SK-N-SH (cell line): ENCODE results near the gene SELENOP. TPM values are rescaled to one million over a fixed set of nuclear protein-coding genes. Genes with fewer than 3 reads are reported as not detected.

Experiments
- CTCF ChIA-PET: fragments of 300-600, 350-600 bp; formaldehyde crosslinking; extraction: SDS; loops from one replicate; lab custom pipeline; 2021; lab: Yijun Ruan, JAX
- POLR2A ChIA-PET: fragments of 350-600 bp; sonication (Branson Sonifier 250); formaldehyde crosslinking; extraction: SDS; loops from one replicate; lab custom pipeline; 2020; ENCODE audit warnings: antibody characterized with exemption, inconsistent platforms; lab: Yijun Ruan, JAX
- DNase-seq: peaks from one replicate; pipeline ENCODE4 v3.0.0; 2012
- H2AFZ ChIP-seq: fragments of 200-600 bp; sonication (generic); 2 replicates; pipeline ENCODE4 v1.8.1; 2016; ENCODE audit warnings: antibody characterized with exemption, mild to moderate bottlenecking, low read depth
- H3F3A ChIP-seq: fragments of 200-600 bp; sonication (generic); replicated peaks from 2 replicates; pipeline ENCODE3; 2016; ENCODE audit warnings: antibody characterized with exemption, mild to moderate bottlenecking; ENCODE audit not compliant: insufficient read depth
- H3K27ac ChIP-seq, 2 experiments: fragments of 200-500 bp in 1 of 2; fragments of 200-600 bp in 1 of 2; sonication (Bioruptor generic) in 1 of 2; sonication (generic), shearing (Covaris generic) in 1 of 2; 2 replicates each; pipeline versions ENCODE4 v1.5.1 to v1.6.1; 2014 to 2016; ENCODE audit warnings: low read depth in 2 of 2, inconsistent platforms in 1 of 2, low read length in 1 of 2, mild to moderate bottlenecking in 1 of 2, mixed read lengths in 1 of 2
- H3K27me3 ChIP-seq: fragments of 200-600 bp; sonication (generic), shearing (Covaris generic); 2 replicates; pipeline ENCODE4 v1.6.1; 2016; ENCODE audit warnings: mixed run types; ENCODE audit not compliant: insufficient read depth
- H3K36me3 ChIP-seq, 2 experiments: fragments of 200-500 bp in 1 of 2; fragments of 200-600 bp in 1 of 2; sonication (Bioruptor generic) in 1 of 2; sonication (generic) in 1 of 2; replicated peaks in 1 of 2; 2 replicates each; pipeline versions ENCODE3 to v1.5.1; 2014 to 2016; ENCODE audit warnings: low read length in 1 of 2, mild to moderate bottlenecking in 1 of 2; ENCODE audit not compliant: insufficient read depth in 2 of 2, control insufficient read depth in 1 of 2
- H3K4me1 ChIP-seq, 2 experiments: fragments of 200-500 bp in 1 of 2; fragments of 200-600 bp in 1 of 2; sonication (Bioruptor generic) in 1 of 2; sonication (generic), shearing (Covaris generic) in 1 of 2; 2 replicates each; pipeline versions ENCODE4 v1.5.1 to v1.6.1; 2014 to 2016; ENCODE audit warnings: low read depth in 1 of 2, low read length in 1 of 2, mixed run types in 1 of 2; ENCODE audit not compliant: insufficient read depth in 2 of 2, control insufficient read depth in 1 of 2
- H3K4me2 ChIP-seq: fragments of 200-600 bp; sonication (generic), shearing (Covaris generic); 2 replicates; pipeline ENCODE4 v1.6.1; 2017; ENCODE audit warnings: mixed run types
- H3K4me3 ChIP-seq, 2 experiments: fragments of 200-500 bp in 1 of 2; fragments of 200-600 bp in 1 of 2; sonication (Bioruptor generic) in 1 of 2; sonication (generic), shearing (Covaris generic) in 1 of 2; 2 replicates each; pipeline versions ENCODE4 v1.5.1 to v1.8.1; 2014 to 2016; ENCODE audit warnings: low read depth in 2 of 2, inconsistent platforms in 1 of 2, low read length in 1 of 2, mild to moderate bottlenecking in 1 of 2, mixed read lengths in 1 of 2, moderate library complexity in 1 of 2
- H3K79me2 ChIP-seq: fragments of 200-600 bp; sonication (generic); 2 replicates; pipeline ENCODE4 v1.8.1; 2017; ENCODE audit warnings: mild to moderate bottlenecking; ENCODE audit not compliant: insufficient read depth
- H3K9ac ChIP-seq: fragments of 200-600 bp; sonication (generic); 2 replicates; pipeline ENCODE4 v1.6.1; 2017; ENCODE audit warnings: mixed run types
- H3K9me2 ChIP-seq: fragments of 200-600 bp; sonication (generic); 2 replicates; pipeline ENCODE4 v1.6.1; 2017; ENCODE audit warnings: mixed run types
- H3K9me3 ChIP-seq: fragments of 200-600 bp; sonication (generic); 2 replicates; pipeline ENCODE4 v1.6.1; 2017; ENCODE audit warnings: mixed run types, mild to moderate bottlenecking, moderate library complexity
- H4K20me1 ChIP-seq: fragments of 200-600 bp; sonication (generic); 2 replicates; pipeline ENCODE4 v1.6.1; 2017; ENCODE audit warnings: mild to moderate bottlenecking, mixed run types; ENCODE audit not compliant: insufficient read depth
- CHD2 ChIP-seq: fragments of 150-350 bp; IDR thresholded peaks from 2 replicates; pipeline ENCODE4 v1.6.1; 2018; ENCODE audit warnings: low read length; ENCODE audit not compliant: partially characterized antibody
- ELF1 ChIP-seq: IDR thresholded peaks from 2 replicates; pipeline ENCODE4 v1.4.0; 2012
- EP300 ChIP-seq, 2 experiments: IDR thresholded peaks; 2 replicates each; pipeline versions ENCODE4 v1.4.0 to v1.6.1; 2012; ENCODE audit warnings: borderline replicate concordance in 1 of 2, low read depth in 1 of 2, low read length in 1 of 2
- EZH2phosphoT487 ChIP-seq: fragments of 200-600 bp; sonication (generic); IDR thresholded peaks from 2 replicates; pipeline ENCODE4 v1.6.1; 2017; ENCODE audit warnings: low read depth, mixed run types, mild to moderate bottlenecking, antibody characterized with exemption, moderate library complexity, borderline replicate concordance
- FOSL2 ChIP-seq: IDR thresholded peaks from 2 replicates; pipeline ENCODE4 v1.4.0; 2012; ENCODE audit warnings: low read depth, mild to moderate bottlenecking, moderate library complexity, borderline replicate concordance
- FOXM1 ChIP-seq: IDR thresholded peaks from 2 replicates; pipeline ENCODE4 v1.4.0; 2012; ENCODE audit warnings: low read depth, mild to moderate bottlenecking
- GABPA ChIP-seq: IDR thresholded peaks from 2 replicates; pipeline ENCODE4 v1.4.0; 2012; ENCODE audit warnings: low read depth, mild to moderate bottlenecking
- JUND ChIP-seq: IDR thresholded peaks from 2 replicates; pipeline ENCODE4 v1.4.0; 2012
- MEF2A ChIP-seq: IDR thresholded peaks from 2 replicates; pipeline ENCODE4 v1.4.0; 2012; ENCODE audit warnings: low read depth, borderline replicate concordance
- MXI1 ChIP-seq: IDR thresholded peaks from 2 replicates; pipeline ENCODE4 v1.6.1; 2012; ENCODE audit warnings: mild to moderate bottlenecking, low read depth, low read length, improper control_type of control experiment
- NFIC ChIP-seq: IDR thresholded peaks from 2 replicates; pipeline ENCODE4 v1.4.0; 2012; ENCODE audit warnings: borderline replicate concordance
- RAD21 ChIP-seq: IDR thresholded peaks from 2 replicates; pipeline ENCODE4 v1.6.1; 2012; ENCODE audit warnings: mild to moderate bottlenecking, low read length
- RFX5 ChIP-seq: IDR thresholded peaks from 2 replicates; pipeline ENCODE4 v1.6.1; 2012; ENCODE audit warnings: mild to moderate bottlenecking, improper control_type of control experiment, low read length
- RXRA ChIP-seq: IDR thresholded peaks from 2 replicates; pipeline ENCODE4 v1.4.0; 2012; ENCODE audit warnings: low read depth, mild to moderate bottlenecking, borderline replicate concordance
- SIN3A ChIP-seq: IDR thresholded peaks from 2 replicates; pipeline ENCODE4 v1.6.1; 2012; ENCODE audit warnings: low read depth, mild to moderate bottlenecking, low read length, moderate library complexity, borderline replicate concordance
- SMC3 ChIP-seq: IDR thresholded peaks from 2 replicates; pipeline ENCODE4 v1.6.1; 2012; ENCODE audit warnings: low read depth, low read length, improper control_type of control experiment
- TAF1 ChIP-seq: IDR thresholded peaks from 2 replicates; pipeline ENCODE4 v1.6.1; 2012; ENCODE audit warnings: low read depth, mild to moderate bottlenecking, low read length, moderate library complexity, borderline replicate concordance
- TCF12 ChIP-seq: IDR thresholded peaks from 2 replicates; pipeline ENCODE4 v1.4.0; 2012
- WGBS: methylation state at CpG from one replicate; pipeline ENCODE4 v1.1.6; 2017; ENCODE audit warnings: low lambda C conversion rate; 5-methylcytosine and 5-hydroxymethylcytosine counted together
- polyA plus RNA-seq, 3 experiments: library from polyadenylated mRNA; depleted of rRNA; stranded (reverse); fragments of >200 nt; gene quantifications; 2 replicates each; pipeline ENCODE4 v1.2.3, GENCODE V29; 2012
- TF ChIP-seq, protein P1 (sequence below): IDR thresholded peaks from 2 replicates; pipeline ENCODE4; 2012
- TF ChIP-seq, protein P2 (sequence below): fragments of 150-350 bp; IDR thresholded peaks from 2 replicates; pipeline ENCODE4 v1.6.1; 2017; ENCODE audit warnings: antibody characterized with exemption, low read length, low read depth, borderline replicate concordance
- TF ChIP-seq, protein P3 (sequence below): fragments of 150-350 bp; IDR thresholded peaks from 2 replicates; pipeline ENCODE4 v1.6.1; 2016; ENCODE audit warnings: mild to moderate bottlenecking, low read depth, low read length
- TF ChIP-seq, protein P4 (sequence below): IDR thresholded peaks from 2 replicates; pipeline ENCODE4 v1.4.0; 2012; ENCODE audit warnings: low read depth, borderline replicate concordance

SELENOP gene
- polyA plus RNA-seq, 1 of the 3 experiments (the other 2 are of a cell fraction), result 0.08 TPM

DNA sequence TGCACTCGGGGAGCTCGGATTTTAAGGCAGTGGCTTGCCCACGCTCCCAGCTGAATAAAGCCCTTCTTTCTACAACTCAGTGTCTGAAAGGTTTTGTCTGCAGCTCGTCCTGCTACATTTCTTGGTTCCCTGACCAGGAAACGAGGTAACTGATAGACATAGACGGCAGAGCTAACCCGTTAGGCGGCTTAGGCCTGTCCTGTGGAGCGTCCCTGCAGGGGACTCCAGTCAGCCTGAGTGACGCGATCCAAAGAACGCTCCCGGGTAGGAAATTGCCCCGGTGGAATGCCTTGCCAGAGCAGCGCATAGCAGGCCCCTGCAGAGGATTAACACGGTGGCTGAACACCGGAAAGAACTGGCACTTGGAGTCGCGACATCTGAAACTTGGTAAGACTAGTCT lies 1.8 kb upstream of the SELENOP start:
- ChIA-PET POLR2A (no interaction called here), CTCF (no interaction called here)
- no peaks in the 10 kb centered on the region for H3K36me3 ChIP-seq
- H3K9me3 ChIP-seq, result no peaks in the 10 kb centered on the region
- H3K79me2 ChIP-seq, result no peaks in the 10 kb centered on the region
- WGBS, result 68% methylated on average over 19 of the region's 19 CpGs
- H2AFZ ChIP-seq, result no peak overlapping the region
- H3K9ac ChIP-seq, result no peak overlapping the region
- no peak overlapping the region for H3K4me2 ChIP-seq
- TF ChIP-seq GABPA (no peak), RFX5 (no peak), NFIC (no peak), TAF1 (no peak), FOXM1 (no peak), EP300 (IDR thresholded peaks at IDR 0.05; ENCODE audit: borderline replicate concordance in 1 of 2, low read depth in 1 of 2, low read length in 1 of 2) (no peak), FOSL2 (no peak), EZH2phosphoT487 (no peak), JUND (no peak), SMC3 (no peak), CHD2 (no peak), RXRA (no peak)
- TF ChIP-seq, protein P1, sequence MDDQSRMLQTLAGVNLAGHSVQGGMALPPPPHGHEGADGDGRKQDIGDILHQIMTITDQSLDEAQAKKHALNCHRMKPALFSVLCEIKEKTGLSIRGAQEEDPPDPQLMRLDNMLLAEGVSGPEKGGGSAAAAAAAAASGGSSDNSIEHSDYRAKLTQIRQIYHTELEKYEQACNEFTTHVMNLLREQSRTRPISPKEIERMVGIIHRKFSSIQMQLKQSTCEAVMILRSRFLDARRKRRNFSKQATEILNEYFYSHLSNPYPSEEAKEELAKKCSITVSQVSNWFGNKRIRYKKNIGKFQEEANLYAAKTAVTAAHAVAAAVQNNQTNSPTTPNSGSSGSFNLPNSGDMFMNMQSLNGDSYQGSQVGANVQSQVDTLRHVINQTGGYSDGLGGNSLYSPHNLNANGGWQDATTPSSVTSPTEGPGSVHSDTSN, result no peak
- TF ChIP-seq, protein P2, sequence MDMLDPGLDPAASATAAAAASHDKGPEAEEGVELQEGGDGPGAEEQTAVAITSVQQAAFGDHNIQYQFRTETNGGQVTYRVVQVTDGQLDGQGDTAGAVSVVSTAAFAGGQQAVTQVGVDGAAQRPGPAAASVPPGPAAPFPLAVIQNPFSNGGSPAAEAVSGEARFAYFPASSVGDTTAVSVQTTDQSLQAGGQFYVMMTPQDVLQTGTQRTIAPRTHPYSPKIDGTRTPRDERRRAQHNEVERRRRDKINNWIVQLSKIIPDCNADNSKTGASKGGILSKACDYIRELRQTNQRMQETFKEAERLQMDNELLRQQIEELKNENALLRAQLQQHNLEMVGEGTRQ, result no peak
- H3K27me3 ChIP-seq, result no peaks in the 10 kb centered on the region; the same call in none of the 2 replicates
- no peak overlapping the region for H3K27ac ChIP-seq
- DNase-seq, result no peak
- no peaks in the 10 kb centered on the region for H4K20me1 ChIP-seq
- H3K9me2 ChIP-seq, result no peaks in the 10 kb centered on the region
- no peak overlapping the region for H3K4me3 ChIP-seq
- H3F3A ChIP-seq, result no peaks in the 10 kb centered on the region
- no peaks in the 10 kb centered on the region for H3K4me1 ChIP-seq

DNA sequence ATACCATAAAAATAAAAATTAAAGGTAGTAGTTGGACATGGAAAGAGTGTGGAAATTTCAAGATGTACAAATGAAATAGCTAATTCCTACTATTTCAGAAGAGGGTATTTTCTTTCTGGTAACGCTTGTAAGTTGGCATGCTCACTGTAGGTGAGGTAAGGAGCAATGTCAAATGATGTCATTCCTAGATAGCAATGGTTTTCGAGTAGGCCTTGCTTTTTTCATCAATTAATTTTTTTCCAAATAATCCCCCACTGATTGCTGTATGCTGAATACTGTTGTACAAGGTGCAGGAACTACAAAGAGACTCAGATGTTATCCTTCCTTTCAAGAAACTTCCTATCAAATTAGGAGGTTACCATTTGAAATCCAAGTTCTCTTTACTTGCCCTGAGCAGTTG lies 928 bp upstream of the SELENOP start:
- H3K36me3 ChIP-seq, result no peaks in the 10 kb centered on the region
- TF ChIP-seq, protein P3, sequence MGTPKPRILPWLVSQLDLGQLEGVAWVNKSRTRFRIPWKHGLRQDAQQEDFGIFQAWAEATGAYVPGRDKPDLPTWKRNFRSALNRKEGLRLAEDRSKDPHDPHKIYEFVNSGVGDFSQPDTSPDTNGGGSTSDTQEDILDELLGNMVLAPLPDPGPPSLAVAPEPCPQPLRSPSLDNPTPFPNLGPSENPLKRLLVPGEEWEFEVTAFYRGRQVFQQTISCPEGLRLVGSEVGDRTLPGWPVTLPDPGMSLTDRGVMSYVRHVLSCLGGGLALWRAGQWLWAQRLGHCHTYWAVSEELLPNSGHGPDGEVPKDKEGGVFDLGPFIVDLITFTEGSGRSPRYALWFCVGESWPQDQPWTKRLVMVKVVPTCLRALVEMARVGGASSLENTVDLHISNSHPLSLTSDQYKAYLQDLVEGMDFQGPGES, result no peak
- TF ChIP-seq CHD2 (no peak), SMC3 (no peak), SIN3A (no peak), GABPA (no peak), MEF2A (no peak), NFIC (no peak), MXI1 (no peak), FOSL2 (no peak), TCF12 (no peak), EZH2phosphoT487 (no peak), TAF1 (no peak), ELF1 (no peak), JUND (no peak), RAD21 (no peak)
- TF ChIP-seq, protein P2, result no peak
- TF ChIP-seq, protein P4, sequence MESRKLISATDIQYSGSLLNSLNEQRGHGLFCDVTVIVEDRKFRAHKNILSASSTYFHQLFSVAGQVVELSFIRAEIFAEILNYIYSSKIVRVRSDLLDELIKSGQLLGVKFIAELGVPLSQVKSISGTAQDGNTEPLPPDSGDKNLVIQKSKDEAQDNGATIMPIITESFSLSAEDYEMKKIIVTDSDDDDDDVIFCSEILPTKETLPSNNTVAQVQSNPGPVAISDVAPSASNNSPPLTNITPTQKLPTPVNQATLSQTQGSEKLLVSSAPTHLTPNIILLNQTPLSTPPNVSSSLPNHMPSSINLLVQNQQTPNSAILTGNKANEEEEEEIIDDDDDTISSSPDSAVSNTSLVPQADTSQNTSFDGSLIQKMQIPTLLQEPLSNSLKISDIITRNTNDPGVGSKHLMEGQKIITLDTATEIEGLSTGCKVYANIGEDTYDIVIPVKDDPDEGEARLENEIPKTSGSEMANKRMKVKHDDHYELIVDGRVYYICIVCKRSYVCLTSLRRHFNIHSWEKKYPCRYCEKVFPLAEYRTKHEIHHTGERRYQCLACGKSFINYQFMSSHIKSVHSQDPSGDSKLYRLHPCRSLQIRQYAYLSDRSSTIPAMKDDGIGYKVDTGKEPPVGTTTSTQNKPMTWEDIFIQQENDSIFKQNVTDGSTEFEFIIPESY, result no peak
- TF ChIP-seq, all 33 proteins: peak for 0
- Histone ChIP-seq H3K79me2 (no peaks in the 10 kb centered on the region), H3K4me3 (no peak overlapping the region), H3K27ac (no peak overlapping the region), H2AFZ (no peak overlapping the region), H3F3A (no peaks in the 10 kb centered on the region), H3K27me3 (no peaks in the 10 kb centered on the region; the same call in 1 of the 2 replicates), H3K9me3 (no peaks in the 10 kb centered on the region), H3K4me2 (no peak overlapping the region), H3K9ac (no peak overlapping the region), H3K4me1 (no peaks in the 10 kb centered on the region), H3K9me2 (no peaks in the 10 kb centered on the region), H4K20me1 (no peaks in the 10 kb centered on the region)
- CTCF ChIA-PET, result no interaction called here
- POLR2A ChIA-PET, result no interaction called here
- DNase-seq, result no peak
- WGBS, result 73% methylated on average over 2 of the region's 2 CpGs
